Measurements from ENCODE around the gene SP8.

Gene SP8

DNA sequence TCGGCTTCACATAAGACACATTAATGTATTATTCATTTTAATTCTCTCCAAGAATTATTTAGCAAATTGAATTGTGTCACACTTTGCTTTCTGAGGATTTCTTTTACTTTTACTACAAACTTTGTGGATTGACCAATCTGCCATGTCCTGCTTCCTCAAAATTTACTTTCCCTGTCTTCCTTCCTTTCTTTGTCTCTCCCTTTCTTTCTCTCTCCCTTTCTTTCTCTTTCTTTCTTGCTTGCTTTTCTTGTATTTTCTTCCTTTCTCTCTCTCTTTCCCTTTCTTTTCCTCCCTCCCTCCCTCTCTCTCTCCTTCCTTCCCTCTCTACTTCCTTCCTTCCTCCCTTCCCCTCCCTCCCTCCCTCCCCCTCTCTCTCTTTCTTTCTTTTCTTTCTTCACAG, 37.8 kb downstream of the SP8 start:
- DNase-seq = no peak

DNA sequence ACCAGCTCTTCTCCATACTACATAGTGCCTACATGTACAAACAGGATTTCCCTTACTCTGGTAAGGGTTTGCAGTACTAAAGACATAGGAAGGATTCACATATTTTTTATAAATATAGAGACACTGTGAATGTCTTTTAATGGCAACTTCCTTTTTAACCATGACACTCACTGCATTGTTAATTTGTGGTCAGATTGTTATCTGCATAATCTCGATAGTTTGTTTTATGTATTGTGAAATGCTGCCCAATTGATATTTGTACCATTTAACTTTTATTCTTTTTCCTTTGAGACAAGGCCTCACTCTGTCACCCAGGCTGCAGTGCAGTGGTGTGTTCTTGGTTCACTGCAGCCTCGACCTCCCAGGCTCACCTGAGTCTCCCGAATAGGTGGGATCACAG, 39.7 kb downstream of the SP8 start:
- DNase-seq = no peak

DNA sequence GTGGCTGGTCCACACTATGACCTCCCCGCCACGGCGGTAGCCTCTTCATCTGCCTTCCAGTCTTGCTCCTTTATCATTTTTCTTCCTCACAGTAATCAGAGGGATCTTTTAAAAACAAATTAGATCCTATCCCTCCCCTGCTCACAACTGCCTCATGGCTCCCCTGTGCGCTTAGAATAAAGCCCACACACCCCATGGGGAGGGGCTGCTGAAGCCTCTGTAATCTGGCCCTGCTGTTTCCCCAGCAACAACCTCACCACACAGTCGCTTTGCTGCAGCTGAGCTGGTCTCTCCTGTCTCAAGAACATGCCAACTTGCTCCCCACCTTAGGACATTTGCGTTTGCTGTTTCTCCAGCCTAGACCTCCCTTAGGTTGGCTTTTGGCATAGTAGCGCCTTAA, 41.0 kb downstream of the SP8 start:
- no peak for DNase-seq

DNA sequence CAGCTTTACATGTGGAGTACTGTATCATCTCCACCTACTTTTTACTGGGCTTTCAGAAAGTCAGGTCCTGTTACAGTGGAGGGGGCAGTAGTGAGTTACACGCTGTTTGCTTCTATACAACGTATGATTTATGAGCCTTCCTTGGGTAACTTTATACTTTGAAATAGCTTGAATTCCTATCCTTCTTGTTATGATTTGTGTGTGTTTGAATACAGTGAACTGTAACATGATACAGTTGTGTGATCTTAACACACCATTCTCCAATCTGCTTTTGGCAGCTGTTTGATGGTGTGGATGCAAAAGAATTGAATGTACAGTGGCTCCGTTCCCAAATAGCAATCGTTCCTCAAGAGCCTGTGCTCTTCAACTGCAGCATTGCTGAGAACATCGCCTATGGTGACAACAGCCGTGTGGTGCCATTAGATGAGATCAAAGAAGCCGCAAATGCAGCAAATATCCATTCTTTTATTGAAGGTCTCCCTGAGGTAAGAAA, 41.7 kb downstream of the SP8 start:
- peak; percentile 1 for DNase-seq

GRCh38 chr7:20742913-20743312, 43.8 kb downstream of the SP8 start:
- no peak for DNase-seq

DNA sequence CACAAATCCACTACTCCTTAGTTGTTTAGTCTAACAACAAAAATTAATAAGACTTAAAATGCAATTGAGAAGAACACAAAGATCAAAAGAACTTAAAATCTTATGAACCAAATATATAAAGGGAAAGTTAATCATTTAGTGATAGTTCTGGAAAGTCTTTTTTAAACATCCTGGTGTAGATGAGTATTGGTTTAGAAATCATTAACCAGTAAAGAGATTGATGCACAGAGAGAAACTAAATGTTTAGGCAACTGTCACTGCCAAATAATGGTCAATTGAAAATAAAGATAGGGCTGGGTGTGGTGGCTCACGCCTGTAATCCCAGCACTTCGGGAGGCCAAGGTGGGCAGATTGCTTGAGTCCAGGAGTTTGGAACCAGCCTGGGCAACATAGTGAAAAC, 44.9 kb downstream of the SP8 start:
- DNase-seq = no peak

- DNase-seq = no peak
Measured at GRCh38 chr7:20738518-20739481, 47.9 kb downstream of the SP8 start.

- peak; percentile 46 for DNase-seq
Measured at GRCh38 chr7:20737840-20738448, 48.7 kb downstream of the SP8 start.

- DNase-seq = no peak
Measured at GRCh38 chr7:20735346-20736065, 51.2 kb downstream of the SP8 start.

Data from NCI-H774 (cell line).